T follicular helper cell (primary cell): ENCODE measurements around the gene PARP15.

ENCODE experiments used
- DNase-seq: peaks from one replicate; pipeline ENCODE4 v3.0.0-alpha.2; 2020; ENCODE audit warnings: low read depth

Gene PARP15

GRCh38 chr3:122572940-122573412 is 4.5 kb upstream of the PARP15 start:
- DNase-seq, result no peak

DNA sequence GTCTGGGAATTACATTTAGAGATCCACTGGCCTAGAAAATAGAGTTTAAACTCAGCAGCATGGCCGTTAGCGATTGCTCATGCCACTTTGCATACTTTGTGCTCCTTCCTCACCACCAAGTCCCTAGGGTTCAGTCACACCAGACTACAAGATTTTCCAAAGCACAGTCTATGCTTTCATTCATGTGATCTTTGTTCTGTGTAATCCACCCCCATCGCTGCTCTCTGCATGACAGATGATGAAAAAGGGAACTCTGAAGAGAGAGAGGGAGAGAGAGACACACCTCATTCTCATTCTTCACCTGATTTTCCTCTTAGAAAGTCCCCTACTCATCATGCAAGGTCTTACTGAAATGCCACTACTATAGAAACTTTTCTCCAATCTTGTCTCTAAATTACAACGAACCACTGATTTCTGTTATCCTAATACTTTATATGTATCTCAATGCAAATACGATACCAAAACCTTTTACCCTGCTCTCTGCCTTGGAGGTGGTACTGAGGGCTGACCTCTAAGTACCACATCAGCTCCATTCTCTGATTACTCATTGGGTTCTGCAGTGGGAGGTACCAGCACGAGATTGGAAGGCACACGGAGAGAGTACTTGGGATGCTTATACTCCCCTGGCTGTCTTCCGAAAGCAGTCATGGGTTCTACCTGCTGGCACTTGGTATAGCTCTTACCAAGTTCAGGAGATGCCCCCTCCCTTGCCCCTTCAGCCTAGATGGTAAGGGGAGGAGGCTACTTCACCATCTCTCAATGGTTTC is 1.1 kb upstream of the PARP15 start:
- no peak for DNase-seq

GRCh38 chr3:122578069-122578740 is 755 bp downstream of the PARP15 start:
- no peak for DNase-seq

DNA sequence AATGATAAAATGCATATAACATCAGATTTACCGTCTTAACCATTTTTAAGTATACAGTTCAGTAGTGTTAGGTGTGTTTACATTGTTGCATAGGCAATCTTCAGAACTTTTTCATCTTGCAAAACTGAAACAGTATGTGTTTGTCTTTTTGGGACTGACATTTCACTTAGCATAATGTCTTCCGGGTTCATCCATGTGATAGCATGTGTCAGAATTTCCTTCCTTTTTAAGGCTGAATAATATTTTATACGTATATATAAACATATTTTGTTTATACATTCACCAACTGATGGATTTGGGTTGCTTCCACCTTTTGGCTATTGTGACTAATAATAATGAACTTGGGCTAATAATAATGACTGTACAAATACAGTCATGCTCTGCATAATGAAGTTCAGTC is 3.0 kb downstream of the PARP15 start:
- no peak for DNase-seq

DNA sequence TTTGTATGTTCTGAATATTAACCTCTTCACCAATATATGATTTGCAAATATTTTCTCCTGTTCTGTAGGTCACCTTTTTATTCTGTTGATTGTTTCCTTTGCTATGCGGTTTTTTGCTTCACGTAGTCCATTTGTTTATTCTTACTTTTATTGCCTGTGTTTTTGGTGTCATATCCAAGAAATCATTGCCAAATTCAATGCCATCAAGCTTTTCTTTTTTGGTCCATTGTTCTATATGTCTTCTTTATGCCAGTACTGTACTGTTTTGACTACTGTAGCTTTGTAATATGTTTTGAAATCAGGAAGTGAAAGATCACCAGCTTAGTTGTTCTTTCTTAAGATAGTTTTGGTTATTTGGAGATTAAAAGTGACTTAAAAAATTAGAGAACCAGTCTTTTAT is 4.2 kb downstream of the PARP15 start:
- no peak for DNase-seq

GRCh38 chr3:122582390-122582789 is 4.9 kb downstream of the PARP15 start:
- no peak for DNase-seq

- DNase-seq, result no peak
These were observed 8.6 kb downstream of the PARP15 start for GRCh38 chr3:122586098-122586497.

DNA sequence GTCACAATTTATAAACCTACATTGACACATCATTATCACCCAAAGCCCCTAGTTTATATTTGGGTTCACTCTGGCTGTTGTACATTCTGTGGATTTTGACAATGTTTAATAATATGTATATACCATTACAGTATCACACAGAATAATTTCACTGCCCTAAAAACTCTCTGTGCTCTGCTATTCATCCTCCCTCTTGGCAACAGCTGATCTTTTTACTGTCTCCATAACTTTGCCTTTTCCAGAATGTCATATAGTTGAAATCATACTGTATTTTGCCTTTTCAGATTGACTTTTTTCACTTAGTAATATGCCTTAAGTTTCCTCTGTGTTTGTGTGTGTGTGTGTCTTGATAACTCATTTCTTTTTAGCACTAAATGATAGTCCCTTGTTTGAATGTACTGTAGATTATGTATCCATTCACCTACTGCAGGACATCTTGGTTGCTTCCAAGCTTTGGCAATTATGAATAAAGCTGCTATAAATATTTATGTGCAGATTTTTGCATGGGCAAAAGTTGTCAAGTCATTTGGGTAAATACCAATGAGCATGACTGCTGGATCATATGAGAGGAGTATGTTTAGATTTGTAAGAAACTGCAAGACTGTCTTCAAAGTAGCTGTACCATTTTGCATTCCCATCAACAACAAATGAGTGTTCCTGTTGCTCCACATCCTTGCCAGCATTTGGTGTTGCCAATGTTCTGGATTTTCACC is 9.5 kb downstream of the PARP15 start:
- DNase-seq, result no peak

GRCh38 chr3:122587572-122587971 is 10.1 kb downstream of the PARP15 start:
- DNase-seq, result no peak

GRCh38 chr3:122589297-122589696 is 11.8 kb downstream of the PARP15 start:
- DNase-seq, result no peak

DNA sequence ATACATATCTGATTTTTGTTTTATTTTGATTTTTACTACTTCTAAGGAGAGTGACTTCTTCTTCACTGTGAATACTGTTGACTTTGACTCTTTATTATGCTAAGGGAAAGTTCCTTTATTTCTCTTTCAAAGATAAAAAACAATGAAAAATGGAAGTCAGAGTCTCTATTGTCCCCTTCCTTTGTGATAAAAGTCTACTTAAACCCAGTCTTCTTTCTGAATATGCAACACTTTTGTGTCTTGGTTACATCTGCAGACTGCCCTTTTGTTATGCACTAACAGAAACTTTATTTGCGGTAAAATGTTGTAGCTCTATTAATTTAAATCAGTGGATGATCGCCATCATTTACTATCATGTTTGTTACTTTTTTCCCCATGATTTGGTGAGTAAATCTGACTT is 13.2 kb downstream of the PARP15 start:
- DNase-seq, result no peak

DNA sequence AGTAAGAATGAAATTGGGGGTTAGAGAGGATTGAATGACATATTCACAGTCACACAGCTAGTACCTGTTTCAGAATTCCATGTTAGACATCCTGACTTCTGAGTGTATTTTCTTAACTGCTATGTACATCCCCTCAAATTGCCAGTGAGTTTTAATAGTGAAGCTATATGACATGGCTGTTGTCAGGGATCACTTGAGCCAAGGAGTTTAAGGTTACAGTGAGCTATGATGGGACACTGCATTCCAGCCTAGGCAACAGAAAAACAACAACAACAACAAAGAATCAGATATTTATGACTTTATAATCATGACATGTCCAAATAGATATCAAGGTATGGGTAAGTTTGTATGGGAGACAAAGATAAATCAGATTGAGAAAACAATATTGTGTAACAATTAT is 16.6 kb downstream of the PARP15 start:
- DNase-seq, result no peak

- no peak for DNase-seq
These were observed 20.7 kb downstream of the PARP15 start for GRCh38 chr3:122598151-122598550.

DNA sequence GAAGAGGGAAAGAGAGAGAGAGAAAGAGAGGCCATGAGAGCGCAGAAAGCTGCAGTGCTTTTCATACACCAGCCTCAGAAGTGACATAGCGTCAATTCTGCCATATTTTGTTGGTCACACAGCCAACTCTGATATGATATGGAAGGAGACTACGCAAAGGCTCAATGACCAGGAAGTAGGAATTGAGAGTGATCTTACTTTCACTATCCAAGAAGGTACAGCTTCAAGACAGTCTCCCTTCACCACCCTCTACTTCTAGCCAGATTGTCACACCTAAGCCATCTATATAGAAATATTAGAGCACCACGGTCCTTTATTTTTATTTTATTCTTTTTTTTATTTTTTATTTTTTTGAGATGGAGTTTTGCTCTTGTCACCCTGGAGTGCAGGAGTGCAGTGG is 21.1 kb downstream of the PARP15 start:
- no peak for DNase-seq

GRCh38 chr3:122602011-122602710 is 24.7 kb downstream of the PARP15 start:
- DNase-seq, result no peak

DNA sequence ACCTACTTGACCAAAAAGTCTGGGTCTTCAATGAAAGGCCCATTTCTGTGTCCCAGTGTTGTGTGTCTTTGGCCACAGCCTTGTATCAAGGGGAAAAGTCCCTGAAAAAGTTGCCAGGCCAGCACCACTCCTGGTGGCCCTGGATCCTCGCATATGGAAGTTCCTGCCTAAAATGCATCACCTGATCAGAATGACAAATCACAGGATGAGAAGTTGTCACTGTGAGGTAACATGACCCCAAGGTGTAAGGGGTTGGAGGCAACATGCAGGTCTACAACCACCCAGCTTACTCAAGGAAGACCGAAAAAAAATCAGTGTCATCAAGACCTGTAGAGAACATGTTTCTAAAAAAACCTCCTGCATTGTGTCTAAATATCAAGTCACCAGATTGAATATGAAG is 25.6 kb downstream of the PARP15 start:
- DNase-seq, result no peak

DNA sequence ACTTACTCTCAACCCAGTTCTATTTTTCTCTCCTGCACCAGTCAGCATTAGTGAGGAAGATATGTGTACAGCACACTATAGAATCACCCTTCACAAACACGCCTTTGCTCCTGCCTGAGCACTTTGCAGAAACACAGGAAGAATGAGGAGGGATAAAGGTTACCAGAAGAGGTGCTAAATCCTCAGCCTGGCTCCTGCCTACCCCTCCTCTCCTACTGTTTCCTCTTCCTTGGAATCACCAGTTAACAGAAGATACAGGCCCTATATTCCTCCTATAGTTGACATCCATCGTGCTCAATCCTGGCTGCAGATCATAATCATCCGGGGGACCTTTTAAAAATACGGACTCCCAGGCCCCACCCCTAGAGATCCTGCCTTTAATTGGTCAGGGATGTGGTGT is 28.9 kb downstream of the PARP15 start:
- no peak for DNase-seq

- DNase-seq, result no peak
These were observed 31.5 kb downstream of the PARP15 start for GRCh38 chr3:122608916-122609315.

DNA sequence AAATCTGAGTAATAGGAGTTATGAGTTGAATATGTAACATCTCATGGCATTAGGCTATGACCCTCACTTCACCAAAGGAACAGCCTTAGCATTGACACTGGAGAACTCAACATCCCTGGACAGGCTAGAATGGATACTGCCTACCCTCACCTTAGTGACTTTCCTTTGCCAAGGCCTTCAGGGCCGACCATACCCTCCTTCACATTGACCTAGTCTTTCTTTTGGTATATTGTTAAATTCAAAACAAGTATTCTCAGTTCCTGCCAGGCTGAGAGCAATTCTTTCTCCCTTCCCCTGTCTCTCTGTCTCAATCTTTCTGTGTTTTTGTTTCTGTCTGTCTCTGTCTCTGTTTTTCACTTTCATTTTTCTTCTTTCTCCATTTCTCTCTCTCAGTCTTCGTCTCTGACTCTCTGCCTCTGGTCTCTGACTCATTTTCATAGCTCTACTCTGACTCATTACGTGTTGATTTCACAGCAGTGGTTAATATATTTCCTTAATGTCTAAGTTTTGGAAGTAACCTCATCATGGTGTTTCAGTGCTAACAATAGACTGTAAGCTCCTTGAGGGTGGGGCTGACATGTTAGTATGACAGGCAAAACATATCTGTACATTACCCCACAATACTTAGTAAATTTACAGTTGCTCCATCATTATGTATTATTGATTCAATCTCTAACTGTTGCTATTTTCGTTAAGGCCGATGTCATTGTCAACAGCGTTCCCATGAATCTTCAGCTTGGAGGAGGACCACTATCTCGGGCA is 32.5 kb downstream of the PARP15 start:
- no peak for DNase-seq

- DNase-seq, result no peak
These were observed 35.2 kb downstream of the PARP15 start for GRCh38 chr3:122612696-122613095.

GRCh38 chr3:122615303-122615702 is 37.9 kb downstream of the PARP15 start:
- DNase-seq, result no peak

DNA sequence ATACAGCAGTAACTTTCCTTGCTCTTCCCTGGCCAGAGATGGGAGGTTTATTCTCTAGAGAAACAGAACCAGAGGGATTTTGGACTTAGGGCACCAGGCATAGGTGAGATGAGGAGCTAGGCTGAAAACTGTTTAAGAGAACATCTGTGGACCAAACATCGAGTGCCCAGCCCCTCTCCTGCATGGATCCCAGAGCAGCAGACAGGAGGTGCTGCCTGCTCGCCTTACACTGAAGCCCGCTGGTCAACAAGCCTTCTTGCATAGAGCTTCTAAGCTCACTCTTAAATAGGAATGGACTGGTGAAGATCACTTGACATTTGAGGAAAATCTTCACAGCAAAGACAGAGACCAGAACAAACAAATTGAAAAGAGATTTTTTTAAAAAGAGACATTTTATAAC is 41.2 kb downstream of the PARP15 start:
- DNase-seq, result no peak
